ENCODE results near the gene GNG7.

GNG7 gene

DNA sequence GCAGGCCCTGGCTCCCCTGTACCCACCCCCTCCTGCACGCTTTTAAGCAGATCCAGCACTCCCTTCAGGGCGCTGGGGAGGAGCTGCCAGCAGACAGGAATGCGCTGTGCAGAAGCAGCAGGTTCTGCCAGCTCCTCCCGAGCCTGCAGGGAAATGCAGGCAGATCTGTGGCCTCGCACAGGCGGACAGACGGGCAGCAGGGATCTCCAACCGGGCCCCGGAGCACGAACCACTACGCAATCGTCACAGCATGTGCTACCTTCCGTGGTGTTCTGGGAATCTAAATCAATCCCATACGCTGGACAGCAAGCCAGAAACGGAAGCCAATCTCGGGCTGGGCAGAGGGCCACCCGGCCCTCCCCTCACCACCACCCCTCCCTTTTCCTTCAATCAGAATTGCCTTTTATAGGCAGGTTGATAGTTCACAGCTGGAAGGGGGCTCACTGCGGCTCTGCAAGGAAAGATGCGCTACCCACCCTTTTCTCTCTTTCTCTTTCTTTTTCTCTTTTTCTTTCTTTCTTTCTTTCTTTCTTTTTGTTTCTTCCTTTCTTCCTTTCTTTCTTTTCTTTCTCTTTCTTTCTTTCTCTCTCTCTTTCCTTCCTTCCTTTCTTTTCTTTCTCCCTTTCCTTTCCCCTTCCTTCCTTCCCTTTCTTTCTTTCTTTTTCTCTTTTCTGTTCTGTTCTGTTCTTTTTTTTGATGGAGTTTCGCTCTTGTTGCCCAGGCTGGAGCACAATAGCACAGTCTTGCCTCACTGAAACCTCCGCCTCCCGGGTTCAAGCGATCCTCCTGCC lies 99.9 kb downstream of the GNG7 start:
- Histone ChIP-seq H3K27ac (no peak overlapping the region), H3K9ac (no peak overlapping the region), H3K4me1 (peaks cover 52% of the 10 kb centered on the region), H3K27me3 (no peaks in the 10 kb centered on the region), H3K4me2 (no peak overlapping the region), H3K36me3 (peaks cover 31% of the 10 kb centered on the region), H3K9me3 (peaks cover 12% of the 10 kb centered on the region; the same call in 1 of the 2 replicates), H3K4me3 (no peak overlapping the region), H4K20me1 (peaks cover 69% of the 10 kb centered on the region)
- no peak for TF ChIP-seq Cebpa-rat (IDR thresholded peaks at IDR 0.05)

DNA sequence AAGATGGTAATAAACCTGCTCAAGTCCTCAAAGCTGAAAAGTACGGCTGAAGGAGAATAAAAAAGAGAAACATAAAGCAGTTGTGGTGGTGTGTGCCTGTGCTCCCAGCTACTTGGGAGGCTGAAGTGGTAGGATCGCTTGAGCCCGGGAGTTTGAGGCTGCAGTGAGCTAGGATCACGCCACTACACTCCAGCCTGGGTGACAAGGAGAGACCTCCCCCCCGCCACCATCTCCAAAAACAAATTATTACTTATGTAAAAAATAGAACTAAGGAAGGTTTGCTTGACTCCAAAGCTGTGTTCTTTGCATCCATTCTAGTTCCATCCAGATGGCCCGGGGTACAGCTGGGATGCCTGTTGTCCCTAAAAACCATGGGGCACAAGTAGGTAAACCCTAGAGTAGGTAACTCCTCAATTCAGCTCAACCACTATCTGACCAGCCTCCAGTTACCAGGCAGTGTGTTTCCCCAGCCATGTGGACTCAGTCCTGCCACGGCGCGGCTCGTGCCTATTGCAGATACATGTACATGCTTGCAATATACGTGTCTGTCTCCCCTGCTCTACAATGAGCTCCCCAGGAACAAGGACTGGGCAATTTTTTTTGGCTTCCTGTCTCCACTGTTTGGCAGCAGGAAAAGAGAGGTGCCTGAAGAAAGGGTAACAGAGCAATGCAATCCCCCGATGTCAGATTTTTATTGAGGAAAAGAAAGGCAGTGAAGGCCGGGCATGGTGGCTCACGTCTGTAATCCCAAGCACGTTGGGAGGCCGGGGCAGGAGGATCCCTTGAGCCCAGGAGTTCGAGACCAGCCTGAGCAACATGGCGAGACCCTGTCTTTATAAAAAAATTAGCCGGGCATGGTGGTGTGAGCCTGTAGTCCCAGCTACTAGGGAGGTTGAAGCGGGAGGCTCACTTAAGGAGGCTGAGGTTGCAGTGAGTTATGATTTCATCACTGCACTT lies 101.3 kb downstream of the GNG7 start:
- 0 out of 2 replicates have a peak overlapping the region, but pooled peaks have one; percentile 7 for H3K4me2 ChIP-seq

DNA sequence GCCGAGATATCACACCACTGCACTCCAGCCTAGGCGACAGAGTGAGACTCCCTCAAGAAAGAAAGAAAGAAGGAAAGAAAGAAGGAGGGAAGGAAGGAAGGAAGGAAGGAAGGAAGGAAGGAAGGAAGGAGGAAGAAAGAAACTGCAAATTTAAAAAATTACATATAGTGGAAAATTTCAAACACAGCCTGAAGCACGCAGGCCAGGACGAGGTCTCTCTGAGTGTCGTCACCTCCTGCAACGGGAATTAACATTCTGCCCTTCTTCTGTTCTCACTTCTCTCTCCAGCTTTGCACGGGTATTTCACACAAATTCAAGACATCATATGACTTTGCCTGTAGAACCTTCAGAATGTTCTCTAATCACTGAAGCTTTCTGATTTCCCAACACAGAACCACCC lies 108.2 kb downstream of the GNG7 start:
- no peak for TF ChIP-seq Cebpa-rat (IDR thresholded peaks at IDR 0.05)
- H3K9me3 ChIP-seq: no peaks in the 10 kb centered on the region
- H3K4me2 ChIP-seq: no peak overlapping the region
- peaks cover 32% of the 10 kb centered on the region for H3K4me1 ChIP-seq
- peaks cover 17% of the 10 kb centered on the region for H3K36me3 ChIP-seq
- peaks cover 79% of the 10 kb centered on the region for H4K20me1 ChIP-seq
- H3K4me3 ChIP-seq: no peak overlapping the region
- no peak overlapping the region for H3K27ac ChIP-seq
- no peaks in the 10 kb centered on the region for H3K27me3 ChIP-seq
- H3K9ac ChIP-seq: no peak overlapping the region

More for the DNA sequence above, 101.3 kb downstream of the GNG7 start:
- Histone ChIP-seq H3K36me3 (peaks cover 31% of the 10 kb centered on the region), H3K27me3 (no peaks in the 10 kb centered on the region), H3K27ac (no peak overlapping the region), H3K9me3 (peaks cover 12% of the 10 kb centered on the region; the same call in 1 of the 2 replicates), H3K9ac (no peak overlapping the region), H4K20me1 (peaks cover 71% of the 10 kb centered on the region), H3K4me1 (peaks cover 47% of the 10 kb centered on the region), H3K4me3 (no peak overlapping the region)
- TF ChIP-seq Cebpa-rat (IDR thresholded peaks at IDR 0.05): no peak

DNA sequence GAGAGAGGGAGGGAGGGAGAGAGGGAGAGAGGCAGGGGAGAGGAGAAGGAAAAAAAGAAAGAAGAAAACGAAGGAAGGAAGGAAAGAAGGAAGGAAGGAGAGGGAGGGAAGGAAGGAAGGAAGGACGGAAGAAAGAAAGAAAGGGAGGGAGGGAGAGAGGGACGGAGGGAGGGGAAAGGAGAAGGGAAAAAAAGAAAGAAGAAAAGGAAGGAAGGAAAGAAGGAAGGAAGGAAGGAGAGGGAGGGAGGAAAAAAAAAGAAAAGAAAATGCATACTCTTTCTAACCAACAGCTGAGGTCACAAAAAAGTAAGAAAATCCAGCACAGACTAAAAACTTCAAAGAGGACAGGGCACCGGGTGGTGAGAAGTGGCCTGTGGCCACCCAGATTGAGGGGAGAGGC lies 109.7 kb downstream of the GNG7 start:
- Histone ChIP-seq H3K4me2 (0 out of 2 replicates have a peak overlapping the region, but pooled peaks have one; percentile 24), H3K4me1 (peaks cover 38% of the 10 kb centered on the region)
- TF ChIP-seq Cebpa-rat (IDR thresholded peaks at IDR 0.05): no peak

DNA sequence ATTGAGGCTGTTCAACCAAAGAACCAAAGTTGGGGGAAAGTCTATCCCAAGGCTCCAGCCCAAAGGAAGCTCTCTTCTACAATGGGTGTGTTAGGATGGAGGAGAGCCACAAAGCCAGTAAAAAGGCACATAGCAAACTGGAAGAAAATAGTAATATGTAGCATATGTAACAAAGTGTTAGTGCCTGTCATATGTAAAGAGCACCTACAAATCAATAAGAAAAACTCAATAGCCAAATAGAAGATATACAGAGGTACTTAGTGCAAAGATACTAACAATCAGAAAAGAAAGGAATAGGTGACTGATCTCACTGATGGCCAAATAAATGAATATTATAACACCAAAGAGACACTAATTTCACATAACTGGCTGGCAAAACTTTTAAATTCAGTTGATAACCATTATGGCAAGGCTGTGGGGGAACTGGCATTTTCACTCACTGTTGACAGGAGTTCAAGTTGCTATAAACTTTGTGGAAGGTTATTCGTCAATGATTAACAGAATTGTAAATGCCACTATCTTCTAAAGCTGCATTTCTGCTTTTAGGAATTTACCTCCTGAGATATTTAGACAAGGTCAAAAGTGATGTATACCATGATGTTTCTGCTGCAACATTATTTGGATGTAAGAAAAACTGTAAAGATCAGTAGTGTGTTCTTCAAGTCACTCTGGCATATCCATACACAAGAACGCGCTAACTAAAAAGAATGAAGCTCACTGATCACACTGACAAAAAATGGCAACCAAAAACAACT lies 110.8 kb downstream of the GNG7 start:
- Histone ChIP-seq H3K27me3 (no peaks in the 10 kb centered on the region), H3K27ac (no peak overlapping the region), H3K36me3 (peaks cover 37% of the 10 kb centered on the region), H3K4me1 (peaks cover 48% of the 10 kb centered on the region), H3K4me3 (no peak overlapping the region), H4K20me1 (peaks cover 88% of the 10 kb centered on the region), H3K9me3 (no peaks in the 10 kb centered on the region), H3K9ac (no peak overlapping the region), H3K4me2 (no peak overlapping the region)
- TF ChIP-seq Cebpa-rat (IDR thresholded peaks at IDR 0.05): no peak

More for the DNA sequence above, 109.7 kb downstream of the GNG7 start:
- no peak overlapping the region for H3K4me3 ChIP-seq
- no peak overlapping the region for H3K27ac ChIP-seq
- peaks cover 84% of the 10 kb centered on the region for H4K20me1 ChIP-seq
- H3K9ac ChIP-seq: no peak overlapping the region
- H3K9me3 ChIP-seq: no peaks in the 10 kb centered on the region
- H3K36me3 ChIP-seq: peaks cover 28% of the 10 kb centered on the region
- no peaks in the 10 kb centered on the region for H3K27me3 ChIP-seq

DNA sequence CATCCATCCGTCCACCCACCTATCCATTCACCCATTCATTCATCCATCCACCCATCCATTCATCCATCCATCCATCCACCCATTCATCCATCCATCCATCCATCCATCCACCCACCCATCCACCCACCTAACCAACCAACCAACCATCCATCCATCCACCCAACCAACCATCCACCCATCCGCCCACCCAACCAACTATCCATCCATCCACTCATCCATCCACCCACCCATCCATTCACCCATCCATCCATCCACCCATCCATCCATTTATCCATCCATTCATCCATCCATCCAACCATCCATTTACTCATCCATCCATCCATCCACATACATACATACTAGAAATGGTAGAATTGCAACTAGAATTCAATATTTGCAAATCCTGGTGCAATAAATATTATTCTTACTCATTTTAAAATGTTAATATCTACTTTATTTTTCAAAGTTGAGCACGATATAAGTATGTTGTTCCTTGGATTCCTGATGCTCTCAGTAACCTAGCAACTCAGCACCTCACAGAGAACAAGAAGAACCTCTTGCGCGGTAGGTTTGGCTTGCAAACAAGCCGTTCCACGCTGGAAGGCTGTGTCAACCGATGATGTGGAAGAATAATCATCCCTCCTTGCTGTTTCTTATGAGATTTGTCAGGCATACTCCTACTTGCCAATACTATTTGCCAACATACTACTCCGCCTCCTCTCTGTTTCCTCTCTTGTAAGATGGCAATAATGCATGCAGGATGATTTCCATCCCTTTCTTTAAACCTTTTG lies 111.7 kb downstream of the GNG7 start:
- H3K4me2 ChIP-seq: no peak overlapping the region
- H3K4me3 ChIP-seq: no peak overlapping the region
- peaks cover 37% of the 10 kb centered on the region for H3K36me3 ChIP-seq
- H3K27me3 ChIP-seq: no peaks in the 10 kb centered on the region
- no peak overlapping the region for H3K27ac ChIP-seq
- H4K20me1 ChIP-seq: peaks cover 88% of the 10 kb centered on the region
- peaks cover 48% of the 10 kb centered on the region for H3K4me1 ChIP-seq
- H3K9ac ChIP-seq: no peak overlapping the region
- H3K9me3 ChIP-seq: no peaks in the 10 kb centered on the region
- TF ChIP-seq Cebpa-rat (IDR thresholded peaks at IDR 0.05): no peak

DNA sequence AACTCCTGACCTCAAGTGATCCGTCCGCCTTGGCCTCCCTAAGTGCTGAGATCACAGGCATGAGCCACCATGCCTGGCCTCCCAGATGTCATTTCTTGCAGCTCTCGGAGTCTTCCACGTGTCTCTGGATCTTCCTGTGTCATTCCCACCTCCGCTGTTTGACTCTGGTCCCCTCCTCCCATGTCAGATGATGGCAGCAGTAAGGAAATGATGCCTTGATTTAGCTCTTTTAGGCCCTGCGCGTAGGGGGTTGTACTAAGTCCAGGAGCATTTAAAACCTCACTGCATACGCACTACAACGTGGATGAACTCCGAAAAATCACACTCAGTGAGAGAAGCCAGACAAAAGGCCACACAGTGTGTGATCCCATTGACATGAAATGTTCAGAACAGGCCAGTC lies 113.1 kb downstream of the GNG7 start:
- Histone ChIP-seq H3K4me2 (no peak overlapping the region), H3K9ac (no peak overlapping the region), H4K20me1 (peaks cover 83% of the 10 kb centered on the region), H3K27me3 (no peaks in the 10 kb centered on the region), H3K4me3 (no peak overlapping the region), H3K4me1 (peaks cover 44% of the 10 kb centered on the region), H3K27ac (no peak overlapping the region), H3K36me3 (peaks cover 40% of the 10 kb centered on the region), H3K9me3 (no peaks in the 10 kb centered on the region)
- no peak for TF ChIP-seq Cebpa-rat (IDR thresholded peaks at IDR 0.05)

DNA sequence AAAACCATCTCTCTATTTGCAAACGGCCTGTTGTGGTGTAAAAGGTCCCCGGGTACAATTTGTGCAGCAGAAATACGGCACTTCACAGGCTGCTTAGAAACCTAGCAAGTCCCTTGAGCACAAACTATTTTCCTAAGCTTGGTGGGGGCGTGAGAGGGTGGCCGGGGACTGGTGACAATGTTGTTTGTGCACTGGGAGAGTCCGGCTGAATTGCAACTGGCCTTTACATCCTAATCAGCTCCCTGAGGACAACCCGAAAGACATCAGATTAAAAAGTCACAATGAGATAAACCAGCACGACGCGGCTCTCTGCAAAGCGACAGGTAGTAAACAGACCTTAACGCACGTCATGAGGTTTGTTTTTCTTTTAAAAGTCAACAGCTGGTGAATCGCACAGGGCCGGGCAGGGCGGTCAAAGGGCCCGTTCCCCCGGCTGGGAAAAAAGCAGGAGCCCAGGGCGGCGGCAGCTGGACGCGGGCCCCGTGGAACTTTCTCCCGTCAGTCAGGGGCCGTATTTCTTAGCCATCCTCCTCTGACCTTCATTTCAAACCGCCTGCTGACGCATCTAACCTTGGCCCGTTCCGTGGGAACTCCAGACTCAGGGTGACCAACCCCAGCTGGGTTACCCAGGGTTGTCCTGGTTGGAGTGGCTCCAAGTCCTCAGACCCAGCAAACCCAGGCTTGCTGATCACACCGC lies 114.3 kb downstream of the GNG7 start:
- no peak overlapping the region for H3K4me3 ChIP-seq
- no peak for TF ChIP-seq Cebpa-rat (IDR thresholded peaks at IDR 0.05)
- H3K36me3 ChIP-seq: peaks cover 51% of the 10 kb centered on the region
- no peaks in the 10 kb centered on the region for H3K27me3 ChIP-seq
- H3K4me2 ChIP-seq: peak overlapping the region; percentile 57
- peaks cover 12% of the 10 kb centered on the region for H3K9me3 ChIP-seq
- H3K9ac ChIP-seq: peak overlapping the region; percentile 43; the same call in 1 of the 2 replicates
- H3K27ac ChIP-seq: peak overlapping the region; percentile 64; the same call in 1 of the 2 replicates
- H4K20me1 ChIP-seq: peaks cover 81% of the 10 kb centered on the region
- peaks cover 35% of the 10 kb centered on the region for H3K4me1 ChIP-seq
